ENCODE measurements around the gene FGGY.

The FGGY gene

GRCh38 chr1:59354709-59355337 lies 57.9 kb downstream of the FGGY start:
- no peak for DNase-seq

GRCh38 chr1:59355361-59355760 lies 58.5 kb downstream of the FGGY start:
- no peak for DNase-seq

GRCh38 chr1:59356627-59357026 lies 59.7 kb downstream of the FGGY start:
- DNase-seq = no peak

- DNase-seq = no peak
Measured at GRCh38 chr1:59357645-59358320, 60.9 kb downstream of the FGGY start.

- no peak for DNase-seq
Measured at GRCh38 chr1:59359325-59359724, 62.4 kb downstream of the FGGY start.

- no peak for DNase-seq
Measured at GRCh38 chr1:59360170-59360569, 63.3 kb downstream of the FGGY start.

- no peak for DNase-seq
Measured at GRCh38 chr1:59360729-59361128, 63.8 kb downstream of the FGGY start.

- DNase-seq = no peak
Measured at GRCh38 chr1:59361766-59362165, 64.9 kb downstream of the FGGY start.

GRCh38 chr1:59364037-59364436 lies 67.1 kb downstream of the FGGY start:
- no peak for DNase-seq

- no peak for DNase-seq
Measured at GRCh38 chr1:59366346-59366745, 69.5 kb downstream of the FGGY start.

GRCh38 chr1:59367301-59368007 lies 70.6 kb downstream of the FGGY start:
- no peak for DNase-seq

GRCh38 chr1:59368008-59368670 lies 71.2 kb downstream of the FGGY start:
- no peak for DNase-seq

GRCh38 chr1:59375321-59376220 lies 78.7 kb downstream of the FGGY start:
- DNase-seq = no peak

GRCh38 chr1:59377350-59377904 lies 80.5 kb downstream of the FGGY start:
- no peak for DNase-seq

GRCh38 chr1:59378621-59379370 lies 81.9 kb downstream of the FGGY start:
- DNase-seq = no peak

- DNase-seq = no peak
Measured at GRCh38 chr1:59379371-59379728, 82.5 kb downstream of the FGGY start.

- DNase-seq = no peak
Measured at GRCh38 chr1:59383963-59384362, 87.1 kb downstream of the FGGY start.

- no peak for DNase-seq
Measured at GRCh38 chr1:59384443-59384842, 87.5 kb downstream of the FGGY start.

- DNase-seq = no peak
Measured at GRCh38 chr1:59388191-59388590, 91.3 kb downstream of the FGGY start.

- no peak for DNase-seq
Measured at GRCh38 chr1:59389847-59390246, 93.0 kb downstream of the FGGY start.

GRCh38 chr1:59390307-59390706 lies 93.4 kb downstream of the FGGY start:
- DNase-seq = no peak

Measured in activated T-cell treated with anti-CD3 and anti-CD28 coated beads, Interleukin-2, amount 50 U/mL, for 1 hour (primary cell).